ENCODE measurements around the gene RARG.
"Not testable (repeated sequence)": the region's sequence is repeated elsewhere in the genome, so short reads cannot be mapped to it uniquely, and the experiment has no call there.

Gene RARG

GRCh38 chr12:53187145-53187899, 44.7 kb downstream of the RARG start:
- DNase-seq, result no peak

DNA sequence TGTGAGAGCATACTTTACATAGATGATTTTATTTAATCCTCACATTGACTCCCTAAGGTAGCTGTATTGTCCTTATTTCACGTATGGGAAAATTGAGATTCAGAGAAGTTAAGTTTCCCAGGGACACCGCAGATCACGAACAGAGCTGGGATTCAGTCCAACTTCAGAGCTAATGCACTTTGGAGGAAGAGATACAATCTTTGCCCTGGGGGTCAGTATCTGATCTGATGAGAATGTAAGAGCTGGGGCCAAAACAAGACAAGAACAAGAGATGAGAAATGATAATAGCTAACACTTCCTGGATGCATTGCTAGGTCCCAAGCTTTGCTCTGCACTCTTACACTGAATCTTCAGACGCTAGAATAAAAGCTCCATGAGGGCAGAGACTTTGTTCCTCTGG, 45.3 kb downstream of the RARG start:
- no peak for DNase-seq

- DNase-seq, result no peak
Measured at GRCh38 chr12:53185582-53186153, 46.3 kb downstream of the RARG start.

DNA sequence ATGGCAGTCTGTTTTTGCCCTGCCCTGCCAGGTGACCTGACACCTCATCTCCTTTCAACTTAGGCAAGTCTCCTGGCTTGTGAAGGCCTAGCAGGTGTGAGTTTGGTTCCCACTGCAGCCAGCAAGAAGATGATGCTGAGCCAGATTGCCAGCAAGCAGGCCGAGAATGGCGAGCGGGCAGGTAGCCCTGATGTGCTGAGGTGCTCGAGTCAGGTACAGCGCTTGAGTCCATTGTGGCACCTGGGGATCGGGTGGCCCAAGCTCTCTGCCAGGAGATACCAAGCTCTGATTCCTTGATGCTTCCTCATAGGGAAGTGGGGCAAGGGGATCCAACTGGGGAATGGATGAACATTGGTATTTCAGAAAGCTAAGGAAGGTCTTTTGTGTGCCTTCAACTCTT, 47.2 kb downstream of the RARG start:
- DNase-seq, result no peak

DNA sequence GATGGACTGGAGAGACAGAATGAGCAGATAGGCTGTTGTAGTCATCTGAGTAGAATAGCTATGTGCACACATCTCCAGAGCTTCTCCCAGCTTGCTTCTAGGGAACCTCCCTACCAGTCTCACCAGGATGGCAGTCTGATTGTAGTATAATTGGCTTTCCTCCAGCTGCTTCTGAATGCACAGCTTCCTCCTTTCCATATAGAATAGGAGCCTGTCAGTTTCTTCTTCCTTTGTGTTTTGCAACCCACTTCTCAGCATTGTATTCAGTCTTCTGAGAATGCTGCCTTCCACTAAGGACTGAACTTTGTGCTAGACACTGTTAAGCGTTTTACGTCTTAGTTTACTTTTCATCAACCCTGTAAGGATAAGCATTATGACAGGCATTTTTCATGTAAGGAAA, 49.1 kb downstream of the RARG start:
- DNase-seq, result peak; percentile 8

DNA sequence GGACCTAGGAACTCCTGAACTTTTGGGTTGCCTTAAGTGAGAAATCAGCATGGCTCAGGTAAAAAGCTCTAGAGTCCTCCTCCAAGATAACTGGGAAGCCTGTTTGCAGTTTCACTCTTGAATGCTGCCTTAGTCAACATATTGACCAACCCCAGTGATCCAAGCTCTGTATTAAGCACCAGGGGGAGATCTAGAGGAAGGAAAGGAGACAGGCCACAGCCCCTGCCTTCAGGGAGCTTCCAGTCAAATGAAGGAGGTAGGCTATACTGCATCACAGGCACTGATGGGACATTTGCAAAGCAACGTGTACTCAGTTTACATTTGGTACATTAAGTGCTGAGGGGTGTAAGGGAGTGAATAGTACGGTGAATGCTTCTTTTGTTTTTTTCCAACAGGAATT, 50.1 kb downstream of the RARG start:
- no peak for DNase-seq

- peak; percentile 87 for DNase-seq
Measured at GRCh38 chr12:53180931-53181645, 50.9 kb downstream of the RARG start.

- peak; percentile 99 for DNase-seq
Measured at GRCh38 chr12:53180220-53180930, 51.6 kb downstream of the RARG start, which contains the start of the genes CSAD and ZNF740. TSS of gene CSAD (minus strand) at chr12:53180925. CDS start at chr12:53173470, 7,455 bp downstream. TSS of gene ZNF740 (plus strand) at chr12:53180722. CDS start at chr12:53181984, 1,262 bp downstream.

DNA sequence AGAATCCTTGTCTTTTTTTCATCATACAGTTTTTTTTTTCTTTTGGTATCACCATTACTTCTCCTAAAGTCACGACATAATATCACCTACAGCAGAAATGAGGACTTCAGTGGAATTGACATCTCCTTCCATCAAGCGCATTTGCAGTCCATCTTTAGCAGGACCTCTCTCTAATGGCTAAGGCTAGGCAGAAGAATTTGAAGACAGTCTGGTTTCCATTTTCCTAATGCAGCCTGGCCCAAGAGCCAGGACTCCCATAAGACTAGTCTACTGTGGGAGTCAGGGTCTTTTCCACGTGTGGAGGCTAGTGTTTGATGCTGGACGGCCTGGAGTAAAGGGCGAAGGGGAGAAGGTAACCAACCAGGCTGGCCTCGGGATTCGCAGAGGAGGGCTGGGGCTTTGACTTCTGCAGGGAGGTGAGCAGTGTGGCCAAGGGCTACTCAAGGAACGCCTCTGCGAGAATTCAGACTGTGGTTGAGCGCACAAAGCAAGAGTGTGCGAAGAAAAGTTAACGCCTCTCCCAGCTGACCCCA, 52.3 kb downstream of the RARG start:
- DNase-seq, result peak; percentile 22

- not testable (repeated sequence) for DNase-seq
Measured at GRCh38 chr12:53178803-53179202, 53.2 kb downstream of the RARG start.

GRCh38 chr12:53177447-53177846, 54.6 kb downstream of the RARG start:
- DNase-seq, result peak; percentile 11

GRCh38 chr12:53176750-53177149, 55.3 kb downstream of the RARG start:
- no peak for DNase-seq

- peak; percentile 93 for DNase-seq
Measured at GRCh38 chr12:53174881-53175491, 57.0 kb downstream of the RARG start.

GRCh38 chr12:53173085-53173715, 58.8 kb downstream of the RARG start:
- no peak for DNase-seq

DNA sequence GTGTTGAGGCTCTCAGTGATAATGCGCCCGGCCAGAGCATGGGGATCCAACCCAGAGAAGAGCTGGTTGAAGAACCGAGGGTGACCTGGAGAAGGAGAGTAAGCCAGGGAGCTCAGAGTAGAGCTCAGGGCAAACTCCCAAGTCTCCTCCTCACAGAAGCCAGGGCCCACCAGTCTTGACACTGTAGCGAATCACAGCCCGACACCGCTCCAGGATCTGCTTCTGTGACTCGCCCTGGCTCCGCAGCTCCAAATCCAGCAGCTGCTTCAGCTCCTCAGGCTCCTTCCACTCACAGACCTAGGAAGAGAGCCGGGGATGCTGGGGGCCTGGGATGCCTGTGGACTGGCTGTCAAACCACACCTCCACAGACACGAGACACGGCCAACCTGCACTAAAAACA, 59.7 kb downstream of the RARG start:
- no peak for DNase-seq

- no peak for DNase-seq
Measured at GRCh38 chr12:53171725-53172329, 60.2 kb downstream of the RARG start.

GRCh38 chr12:53170876-53171724, 60.9 kb downstream of the RARG start:
- DNase-seq, result no peak

DNA sequence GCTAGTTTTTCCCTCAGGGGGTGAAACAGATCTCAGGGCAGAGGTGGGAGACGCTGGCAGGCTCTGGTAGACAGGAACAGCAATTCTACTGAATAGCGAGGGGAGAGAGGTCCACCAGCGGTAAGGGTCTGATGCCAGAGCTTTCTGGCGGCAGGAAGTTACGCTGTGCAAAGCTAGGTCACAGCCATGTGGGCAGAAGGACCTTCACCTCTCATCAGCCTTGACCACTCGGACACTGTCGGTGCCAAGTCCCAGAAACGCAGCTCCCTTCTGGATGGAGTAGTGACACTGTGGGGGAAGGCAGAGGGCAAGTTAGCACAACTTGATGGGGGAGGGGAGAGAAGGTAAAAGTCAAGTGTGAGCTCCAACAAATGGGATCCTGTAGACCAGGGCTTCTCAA, 61.8 kb downstream of the RARG start:
- no peak for DNase-seq

GRCh38 chr12:53169644-53170043, 62.4 kb downstream of the RARG start:
- DNase-seq, result no peak

DNA sequence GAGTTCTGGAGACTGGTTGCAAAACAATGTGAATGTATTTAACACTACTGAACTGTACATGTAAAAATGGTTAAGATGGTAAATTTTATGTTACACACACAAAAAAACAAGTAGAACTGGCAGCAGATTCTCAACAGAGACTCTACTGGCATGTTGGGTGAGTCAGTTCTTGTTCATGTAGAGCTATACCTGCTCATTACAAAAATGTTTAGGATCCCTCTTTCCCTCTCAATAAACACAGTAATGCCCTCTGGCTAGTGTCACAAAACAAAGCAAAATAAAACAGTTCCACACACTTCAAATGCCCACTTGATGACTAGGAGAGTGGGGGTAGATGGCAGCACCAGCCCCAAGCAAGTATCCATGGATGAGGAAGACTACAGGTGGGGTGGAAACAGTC, 65.2 kb downstream of the RARG start:
- no peak for DNase-seq

GRCh38 chr12:53163008-53163407, 69.0 kb downstream of the RARG start:
- DNase-seq, result not testable (repeated sequence)

All from NCI-H345 (cell line).